ENCODE results near the gene SNUPN. TPM values are rescaled to one million over a fixed set of nuclear protein-coding genes. Genes with fewer than 3 reads are reported as not detected.

The SNUPN gene
- 18.7 TPM for polyA plus RNA-seq (ENCODE audit: insufficient read length)

- peak; percentile 97 for DNase-seq
Measured at GRCh38 chr15:75625542-75626347, at the start of gene SNUPN. Gene SNUPN, minus strand, starts transcription at chr15:75625725. Its CDS starts 4,674 bp downstream, at chr15:75621051.

GRCh38 chr15:75674366-75674765 is 48.8 kb upstream of the SNUPN start:
- no peak for DNase-seq

DNA sequence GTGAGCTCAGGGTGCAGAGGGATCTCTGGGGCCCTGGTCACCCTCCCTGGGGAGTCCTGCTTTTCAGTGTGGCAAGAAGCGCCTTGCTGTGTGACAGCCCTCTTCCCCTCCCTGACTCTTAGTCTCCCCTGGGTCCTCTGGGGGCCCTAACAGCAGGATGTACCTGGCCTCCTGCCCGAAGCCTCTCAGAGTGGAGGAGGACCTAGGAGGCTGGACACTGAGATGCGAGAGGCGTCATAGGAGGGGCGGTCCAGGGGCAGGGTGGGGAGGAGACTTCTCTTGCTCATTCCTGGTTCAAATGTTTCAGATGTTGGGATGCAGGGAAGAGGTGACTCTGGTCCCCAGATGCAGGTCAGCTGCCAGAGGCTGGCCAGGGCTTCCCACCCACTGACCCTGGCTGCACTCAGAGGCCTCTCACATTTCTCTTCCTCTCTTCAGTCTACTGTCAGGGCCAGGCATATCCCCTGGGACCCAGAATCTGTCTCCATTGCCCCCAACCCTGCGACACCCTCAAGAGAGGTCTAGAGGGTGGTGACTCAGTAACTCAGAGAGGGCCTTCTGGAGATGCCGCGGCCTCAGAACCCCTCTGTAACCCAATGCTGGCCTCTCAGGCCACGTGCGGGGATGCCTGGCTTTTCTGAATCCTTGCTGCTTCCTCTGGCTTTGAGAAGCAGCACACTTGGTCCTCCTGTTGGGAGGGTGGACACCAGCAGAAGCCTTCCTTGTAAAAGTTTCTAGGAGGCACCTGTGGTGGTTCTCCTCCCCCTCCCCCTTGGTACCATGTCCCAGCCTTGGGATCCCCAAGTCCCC is 48.1 kb upstream of the SNUPN start:
- peak; percentile 90 for DNase-seq

- no peak for DNase-seq
Measured at GRCh38 chr15:75672646-75673425, 47.3 kb upstream of the SNUPN start.

GRCh38 chr15:75671730-75672602 is 46.4 kb upstream of the SNUPN start:
- DNase-seq: no peak

GRCh38 chr15:75669879-75670212 is 44.3 kb upstream of the SNUPN start:
- no peak for DNase-seq

GRCh38 chr15:75669191-75669878 is 43.8 kb upstream of the SNUPN start:
- DNase-seq: no peak

GRCh38 chr15:75666823-75667501 is 41.4 kb upstream of the SNUPN start:
- peak; percentile 62 for DNase-seq

DNA sequence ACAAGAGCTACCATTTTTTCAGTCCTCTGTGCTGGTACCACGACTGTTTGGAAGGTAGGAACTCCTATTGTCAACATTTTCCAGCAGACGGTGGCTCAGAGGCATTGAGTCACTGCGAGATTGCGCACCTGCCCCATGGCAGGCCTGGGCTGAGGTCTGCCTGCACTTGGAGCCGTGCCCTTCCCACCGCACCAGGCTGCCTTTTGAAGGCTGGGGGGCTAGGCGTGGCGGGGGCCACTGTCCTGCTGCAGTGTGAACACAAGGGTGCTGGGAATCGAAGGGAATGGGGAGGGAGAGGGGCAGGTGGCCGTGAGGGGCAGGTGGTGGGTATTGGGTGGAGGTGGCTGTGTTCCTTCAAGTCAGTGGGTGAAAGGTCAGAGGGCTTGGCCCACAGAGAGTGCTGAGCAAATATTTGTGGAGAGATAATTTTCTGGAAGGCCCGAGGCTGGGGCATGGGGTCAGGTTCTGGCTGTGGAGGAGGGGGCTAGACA is 38.5 kb upstream of the SNUPN start:
- no peak for DNase-seq

DNA sequence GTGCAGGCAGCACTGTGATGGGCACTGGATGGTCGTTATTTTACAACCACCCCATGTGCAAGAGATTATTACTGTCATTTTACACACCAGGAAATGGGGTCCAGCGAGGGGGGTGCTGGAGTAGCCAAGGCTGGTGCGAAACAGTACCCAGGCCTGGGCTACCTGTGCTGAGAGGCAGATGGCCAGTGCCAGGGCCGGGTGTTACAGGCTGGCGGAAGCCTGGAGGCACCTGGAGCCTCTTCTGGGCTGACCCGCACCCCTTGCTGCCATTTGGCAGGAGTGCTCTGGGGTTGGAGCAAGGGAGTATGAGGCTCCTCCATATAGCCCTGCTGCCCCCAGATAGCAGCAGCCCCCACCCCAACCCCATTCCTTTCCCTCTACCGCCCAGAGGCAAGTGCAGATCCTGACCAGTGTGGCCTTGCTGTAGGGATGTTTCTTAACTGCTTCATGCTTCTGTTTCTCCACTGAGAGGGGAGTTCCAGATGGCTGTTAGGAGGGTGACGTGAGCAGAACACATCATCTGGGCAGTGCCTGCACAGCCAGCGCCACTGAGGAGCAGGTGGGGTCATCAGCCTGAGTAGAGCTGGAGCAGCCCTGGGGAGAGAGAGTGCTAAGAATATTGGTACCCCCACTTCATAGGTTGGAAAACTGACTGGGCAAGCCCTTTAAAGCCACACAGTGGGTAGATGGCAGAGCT is 37.4 kb upstream of the SNUPN start:
- DNase-seq: no peak

- no peak for DNase-seq
Measured at GRCh38 chr15:75661756-75662140, 36.2 kb upstream of the SNUPN start.

GRCh38 chr15:75661100-75661755 is 35.7 kb upstream of the SNUPN start:
- DNase-seq: peak; percentile 79

DNA sequence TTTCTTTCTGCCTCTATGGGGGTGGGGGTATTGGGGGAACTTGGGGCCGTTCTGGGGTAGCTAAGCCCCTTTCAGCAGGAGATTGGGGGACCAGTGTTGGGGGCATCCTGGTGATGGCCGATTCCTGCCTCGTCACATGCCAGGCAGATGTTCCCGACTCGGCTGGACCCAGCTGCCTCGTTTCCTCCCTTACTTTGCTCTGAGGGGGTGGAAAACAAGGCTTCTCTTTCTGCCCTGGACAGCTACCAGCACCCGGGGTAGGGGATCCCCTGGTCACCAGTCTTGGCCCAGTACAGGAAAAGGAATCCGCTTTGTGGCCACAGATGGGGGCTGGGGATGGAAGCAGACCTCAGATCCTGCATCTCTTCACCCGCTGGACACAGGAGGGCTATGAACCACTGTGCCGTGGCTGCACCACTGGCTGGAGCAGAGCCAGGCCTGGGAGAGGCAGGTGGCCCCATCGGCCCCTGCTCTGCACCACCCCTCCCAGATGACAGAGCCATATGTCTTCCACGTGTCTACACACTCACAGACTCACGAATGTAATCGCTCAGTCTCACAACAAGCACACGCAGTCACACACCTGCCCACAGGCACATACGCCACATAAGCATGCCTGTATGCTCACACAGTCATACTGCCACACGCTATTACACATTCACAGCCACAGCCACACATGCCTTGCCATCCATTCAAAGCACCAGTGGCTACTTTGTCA is 34.6 kb upstream of the SNUPN start:
- no peak for DNase-seq

GRCh38 chr15:75659141-75659771 is 33.7 kb upstream of the SNUPN start:
- no peak for DNase-seq

- no peak for DNase-seq
Measured at GRCh38 chr15:75656813-75657212, 31.3 kb upstream of the SNUPN start.

DNA sequence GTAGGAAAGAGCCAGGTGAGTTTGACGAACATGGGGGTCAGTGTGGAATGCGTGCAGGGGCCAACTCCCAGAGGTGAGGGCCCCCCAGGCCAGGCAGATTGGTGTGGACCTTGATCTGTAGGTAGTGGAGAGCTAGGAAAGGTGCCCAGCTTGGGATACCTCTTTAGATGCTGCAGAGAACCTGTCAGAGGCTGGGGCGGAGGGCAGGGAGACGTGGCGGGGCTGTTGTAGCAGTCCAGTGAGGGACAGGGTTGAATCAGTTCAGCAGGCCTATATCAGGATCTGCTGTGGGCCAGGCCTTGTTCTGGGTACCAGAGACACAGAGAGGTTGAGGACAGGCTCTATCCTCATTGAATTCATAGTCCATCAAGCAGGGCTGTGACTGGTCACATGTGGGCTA is 30.8 kb upstream of the SNUPN start:
- no peak for DNase-seq

GRCh38 chr15:75655931-75656330 is 30.4 kb upstream of the SNUPN start:
- DNase-seq: no peak

GRCh38 chr15:75654201-75654907 is 28.8 kb upstream of the SNUPN start:
- DNase-seq: no peak

Measured in hindlimb muscle (tissue), 1 donor.